HG03066 (cell line): Measurements from ENCODE around the gene CLIC1.
"Not testable (repeated sequence)": the region's sequence is repeated elsewhere in the genome, so short reads cannot be mapped to it uniquely, and the experiment has no call there.

Experiments used
- ATAC-seq: cut with Tn5 transposase; IDR thresholded peaks from one replicate; pipeline ENCODE4 v1.9.1; 2021; ENCODE audit warnings: low read depth; ENCODE audit not compliant: unreplicated experiment

The CLIC1 gene

DNA sequence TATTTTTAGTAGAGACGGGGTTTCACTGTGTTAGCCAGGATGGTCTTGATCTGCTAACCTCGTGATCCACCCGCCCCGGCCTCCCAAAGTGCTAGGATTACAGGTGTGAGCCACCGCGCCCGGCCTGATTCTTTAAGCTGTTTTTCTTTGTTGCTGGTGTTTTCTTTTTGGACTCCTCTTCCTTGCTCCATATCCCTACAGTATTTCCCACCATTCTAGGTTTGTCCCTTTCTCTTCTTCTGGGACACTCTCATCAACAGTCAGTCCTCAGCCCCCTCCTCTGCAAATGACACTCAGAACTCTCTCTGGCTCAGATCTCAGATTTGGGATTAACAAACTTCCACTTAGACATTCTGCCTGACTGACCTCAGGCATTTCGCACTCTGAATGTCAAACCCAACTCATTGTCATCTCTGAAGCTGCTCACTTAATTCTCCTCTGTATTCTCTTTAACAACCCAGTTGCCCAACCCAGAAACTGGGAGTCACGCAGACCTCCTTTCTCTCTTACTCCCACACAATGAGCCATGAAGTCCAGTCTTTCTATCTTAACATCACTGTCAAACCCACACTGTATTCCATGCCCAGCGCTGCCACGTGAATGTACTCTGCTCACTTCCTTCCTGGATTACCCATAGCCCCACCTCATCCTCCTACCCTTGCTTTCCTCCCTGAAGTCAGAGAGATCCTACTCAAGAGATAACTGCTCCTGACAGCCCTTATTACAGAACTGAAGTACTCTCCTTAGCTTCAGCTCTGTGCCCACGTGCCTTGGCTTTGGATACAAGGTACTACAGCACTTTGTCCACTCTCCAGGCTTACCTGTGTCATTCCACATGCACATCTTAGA lies 10.6 kb downstream of the CLIC1 start:
- ATAC-seq: no peak

GRCh38 chr6:31723980-31724691 lies 12.2 kb downstream of the CLIC1 start:
- no peak for ATAC-seq

- no peak for ATAC-seq
These were observed 12.9 kb downstream of the CLIC1 start, which contains the start of gene MPIG6B for GRCh38 chr6:31723245-31723979. MPIG6B (plus strand) TSS chr6:31723373; CDS start chr6:31723384, 11 bp downstream.

GRCh38 chr6:31722173-31722572 lies 14.2 kb downstream of the CLIC1 start:
- ATAC-seq: no peak

GRCh38 chr6:31721351-31722020 lies 14.8 kb downstream of the CLIC1 start, which contains the start of gene LY6G6C:
LY6G6C (minus strand) TSS chr6:31721746; CDS start chr6:31721679, 67 bp downstream.
- no peak for ATAC-seq

GRCh38 chr6:31720196-31720770 lies 16.0 kb downstream of the CLIC1 start:
- ATAC-seq: no peak

DNA sequence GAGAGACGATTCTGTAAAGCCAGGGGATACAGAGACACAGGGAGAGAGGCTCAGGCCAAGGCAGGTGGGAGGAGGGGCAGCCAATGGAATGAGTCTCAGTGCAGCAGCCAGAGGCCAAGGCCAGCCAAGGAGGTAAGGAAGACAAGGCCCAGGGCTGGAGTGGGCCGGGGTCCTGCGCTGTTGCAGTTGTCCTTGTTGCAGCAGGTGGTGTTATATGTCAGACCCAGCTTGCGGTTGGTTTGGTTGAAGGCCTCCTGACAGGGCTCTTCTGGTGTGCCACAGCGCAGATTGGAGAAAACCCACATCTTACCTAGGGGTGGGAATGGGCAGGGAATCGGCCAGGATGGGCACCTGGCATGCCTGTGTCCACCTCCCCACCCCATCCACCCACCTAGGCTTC lies 17.3 kb downstream of the CLIC1 start:
- ATAC-seq: no peak

DNA sequence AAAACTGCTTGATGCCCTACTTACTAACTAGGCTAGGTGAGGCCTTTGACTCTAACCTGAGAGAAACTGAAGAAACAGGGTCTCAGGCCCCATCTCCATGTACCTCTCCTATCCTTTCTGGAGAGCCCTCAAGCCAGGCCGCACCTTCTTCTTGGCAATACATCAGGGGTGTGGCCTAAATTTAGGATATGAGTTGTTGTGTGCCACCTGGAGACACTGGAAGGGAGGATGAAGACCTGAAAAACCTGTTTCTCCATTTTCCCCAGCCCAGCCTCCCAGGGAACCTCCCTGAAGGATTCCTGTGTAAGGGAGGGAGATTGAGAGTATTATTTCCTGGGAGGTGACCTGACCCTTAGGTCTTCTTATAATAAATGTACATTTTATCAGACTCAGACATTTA lies 18.1 kb downstream of the CLIC1 start:
- ATAC-seq: no peak

- no peak for ATAC-seq
These were observed 18.7 kb downstream of the CLIC1 start for GRCh38 chr6:31717499-31718222.

DNA sequence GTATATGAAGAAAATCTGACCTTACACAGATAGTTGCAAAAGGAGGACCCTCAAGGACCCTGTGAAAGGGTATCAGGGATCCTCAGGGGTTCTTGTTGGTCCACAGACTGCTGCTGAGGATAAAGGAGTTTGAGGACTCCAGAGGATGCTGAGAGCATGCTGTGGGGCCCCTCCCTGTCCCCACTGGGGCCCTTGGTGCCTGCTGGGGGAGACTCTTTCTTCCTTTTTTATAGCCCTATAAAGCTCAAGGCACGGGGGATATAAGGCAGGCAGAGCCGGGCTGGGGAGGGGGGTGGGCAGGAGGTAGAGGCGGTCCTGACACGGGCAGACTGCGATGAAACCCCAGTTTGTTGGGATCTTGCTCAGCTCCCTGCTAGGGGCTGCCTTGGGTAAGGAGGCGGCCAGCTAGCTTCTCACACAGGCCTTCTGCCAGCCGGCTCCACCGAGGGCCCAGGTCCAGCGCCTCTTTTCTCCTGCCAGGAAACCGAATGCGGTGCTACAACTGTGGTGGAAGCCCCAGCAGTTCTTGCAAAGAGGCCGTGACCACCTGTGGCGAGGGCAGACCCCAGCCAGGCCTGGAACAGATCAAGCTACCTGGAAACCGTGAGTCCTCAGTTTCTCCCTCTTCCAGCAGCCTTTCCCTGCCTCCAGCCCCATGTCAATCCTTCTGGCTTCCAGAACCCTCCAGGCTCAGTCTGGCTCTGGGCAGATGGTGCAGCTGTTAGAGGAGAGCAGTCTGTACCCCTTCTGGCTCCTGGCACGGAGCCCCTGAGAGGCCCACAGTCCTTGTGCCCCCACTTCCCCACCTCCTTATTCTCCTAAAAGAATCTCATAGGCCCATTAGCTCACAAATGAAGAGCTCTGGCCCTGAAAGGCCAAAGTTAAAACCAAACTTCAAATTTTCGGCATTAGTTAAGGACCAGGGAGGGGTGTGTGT lies 21.0 kb downstream of the CLIC1 start, which contains the start of gene LY6G6D:
Gene LY6G6D (plus strand): TSS at position 327 of the 937 bp plus-strand sequence. CDS start 8 bp downstream, at position 335.
- no peak for ATAC-seq

GRCh38 chr6:31713991-31714684 lies 22.2 kb downstream of the CLIC1 start:
- no peak for ATAC-seq

GRCh38 chr6:31713465-31713864 lies 22.9 kb downstream of the CLIC1 start:
- ATAC-seq: no peak

DNA sequence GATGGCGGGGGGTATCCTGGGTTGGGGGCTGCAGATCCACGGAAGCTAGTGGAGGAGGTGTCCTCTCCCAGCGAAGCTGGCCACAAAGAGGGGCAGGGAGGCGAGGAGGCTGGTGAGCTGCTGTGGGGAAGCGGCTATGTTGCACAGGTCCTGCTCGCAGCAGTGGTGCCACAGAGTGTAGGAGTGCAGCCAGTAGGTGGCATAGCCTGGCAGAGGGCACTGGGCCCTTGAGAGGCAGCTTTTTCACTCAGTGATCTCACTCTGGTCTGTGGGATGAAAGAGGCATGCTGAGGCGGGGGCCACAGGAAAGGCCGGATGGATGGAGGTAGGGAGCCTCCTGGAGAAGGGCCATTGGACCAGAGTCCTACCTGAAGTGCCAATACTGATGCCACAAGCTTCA lies 24.0 kb downstream of the CLIC1 start:
- ATAC-seq: no peak

GRCh38 chr6:31711233-31711632 lies 25.1 kb downstream of the CLIC1 start:
- ATAC-seq: no peak

DNA sequence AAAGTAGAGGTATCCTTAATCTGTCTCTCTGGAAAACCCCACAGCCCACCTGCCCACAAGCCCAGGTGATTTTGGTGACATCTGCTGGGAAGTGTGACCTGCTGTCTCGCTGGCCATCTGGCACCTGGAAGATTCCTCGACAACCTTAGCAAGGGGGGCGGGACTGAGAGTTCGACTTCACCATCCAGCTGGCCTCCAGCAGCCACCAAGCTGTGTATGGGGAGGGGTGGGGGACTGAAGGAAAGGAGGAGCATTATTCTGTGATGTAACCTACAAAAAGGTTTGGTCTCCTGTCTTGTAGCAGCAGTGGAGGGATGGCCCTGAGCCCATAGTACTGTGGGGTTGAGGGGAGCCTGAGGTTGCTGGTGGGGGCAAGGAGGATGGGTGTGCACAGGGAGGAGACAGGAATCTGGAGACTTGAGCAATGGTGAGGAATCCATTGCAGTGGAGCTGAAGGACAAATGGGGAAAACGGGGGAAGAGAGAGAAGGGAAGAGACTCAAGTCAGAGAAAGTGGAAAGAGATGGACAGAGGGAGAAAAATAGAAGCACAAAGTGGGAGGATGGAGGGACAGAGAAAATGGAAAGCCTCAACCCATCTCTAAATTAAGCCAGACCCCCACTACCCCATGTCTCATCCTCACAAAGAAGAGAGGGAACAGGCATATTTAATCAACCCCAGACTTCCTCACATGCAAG lies 25.7 kb downstream of the CLIC1 start:
- no peak for ATAC-seq

DNA sequence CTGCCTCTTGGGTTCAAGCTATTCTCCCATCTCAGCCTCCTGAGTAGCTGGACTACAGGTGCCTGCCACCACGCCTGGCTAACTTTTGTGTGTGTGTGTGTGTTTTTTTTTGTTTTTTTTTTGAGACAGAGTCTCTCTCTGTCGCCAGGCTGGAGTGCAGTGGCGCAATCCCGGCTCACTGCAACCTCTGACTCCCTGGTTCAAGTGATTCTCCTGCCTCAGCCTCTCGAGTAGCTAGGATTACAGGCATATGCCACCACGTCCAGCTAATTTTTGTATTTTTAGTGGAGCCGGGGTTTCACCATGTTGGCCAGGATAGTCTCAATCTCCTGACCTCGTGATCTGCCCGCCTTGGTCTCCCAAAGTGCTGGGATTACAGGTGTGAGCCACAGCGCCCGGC lies 27.2 kb downstream of the CLIC1 start:
- ATAC-seq: not testable (repeated sequence)

DNA sequence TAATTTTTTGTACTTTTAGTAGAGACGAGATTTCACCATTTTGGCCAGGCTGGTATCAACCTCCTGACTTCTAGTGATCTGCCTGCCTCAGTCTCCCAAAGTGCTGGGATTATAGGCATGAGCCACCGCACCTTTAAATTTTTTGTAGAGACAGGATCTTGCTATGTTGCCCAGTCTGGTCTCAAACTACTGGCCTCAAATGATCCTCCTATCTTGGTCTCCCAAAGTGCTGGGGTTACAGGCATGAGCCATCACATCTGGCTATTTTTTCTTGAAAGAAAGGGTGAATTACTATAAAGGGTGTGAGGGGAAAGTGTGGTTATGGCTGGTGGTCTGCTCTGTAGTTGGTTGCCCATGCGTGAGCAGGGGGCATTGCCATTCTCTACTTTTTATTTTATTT lies 28.1 kb downstream of the CLIC1 start:
- no peak for ATAC-seq
